ENCODE measurements around the gene FBL. TPM values are rescaled to one million over a fixed set of nuclear protein-coding genes. Genes with fewer than 3 reads are reported as not detected.
"Not testable (repeated sequence)": the region's sequence is repeated elsewhere in the genome, so short reads cannot be mapped to it uniquely, and the experiment has no call there.

The FBL gene
- total and polyA plus RNA-seq, 2 of the 13 experiments (the other 11 are each of a cell fraction or from before 2014, with no cell fraction given): 153 to 468 TPM

- peak; percentile 94 for FAIRE-seq
- TF ChIP-seq HNF1A (IDR thresholded peaks at IDR 0.05; ENCODE audit: low read depth) (0 out of 2 replicates have a peak, but pooled peaks have one; percentile 49), MLX (CRISPR knock-in tag; IDR thresholded peaks at IDR 0.05) (0 out of 2 replicates have a peak, but pooled peaks have one; percentile 25), HNF4A (CRISPR knock-in tag; IDR thresholded peaks at IDR 0.05) (peak; percentile 71), FOXP4 (CRISPR knock-in tag; IDR thresholded peaks at IDR 0.05) (peak; percentile 73), TFDP2 (CRISPR knock-in tag; IDR thresholded peaks at IDR 0.05) (peak; percentile 77), HDAC2 (CRISPR knock-in tag; IDR thresholded peaks at IDR 0.05) (peak; percentile 56), ERF (CRISPR knock-in tag; IDR thresholded peaks at IDR 0.05) (peak; percentile 40; the same call in 1 of the 2 replicates), NR2F1 (CRISPR knock-in tag; IDR thresholded peaks at IDR 0.05) (peak in 1 of 2 experiments; percentile 35; a peak in 1 of 4 replicates), KDM6A (CRISPR knock-in tag; IDR thresholded peaks at IDR 0.05; ENCODE audit: low read depth) (peak; percentile 59; the same call in 1 of the 2 replicates), TFE3 (CRISPR knock-in tag; IDR thresholded peaks at IDR 0.05) (peak; percentile 31; the same call in 1 of the 2 replicates), FOXP1 (CRISPR knock-in tag; IDR thresholded peaks at IDR 0.05) (peak; percentile 35; the same call in 1 of the 2 replicates), FOXO1 (CRISPR knock-in tag; IDR thresholded peaks at IDR 0.05) (peak; percentile 68; the same call in 1 of the 2 replicates)
- TF ChIP-seq HNF1A (CRISPR knock-in tag; IDR thresholded peaks at IDR 0.05; ENCODE audit: borderline replicate concordance); FOXP1 (IDR thresholded peaks at IDR 0.05): not testable (repeated sequence)
Measured at GRCh38 chr19:39887456-39887951, 41.3 kb upstream of the FBL start.

More at GRCh38 chr19:39887456-39887951, 41.3 kb upstream of the FBL start:
- 2% methylated on average over 2 of the region's 3 CpGs for WGBS (ENCODE audit: low lambda C conversion rate)
- H3K36me3 ChIP-seq (replicated peaks in 1 of 2; ENCODE audit: control insufficient read depth in 1 of 2, insufficient read depth in 2 of 2, low read length in 2 of 2); H3K4me3 ChIP-seq (replicated peaks in 1 of 3; ENCODE audit: insufficient read depth in 1 of 3, low read depth in 2 of 3, low read length in 3 of 3); POLR2A ChIA-PET; CTCF ChIA-PET (ENCODE audit: low intra/inter-chr PET ratio, low total read pairs); H4K20me1 ChIP-seq (ENCODE audit: insufficient read depth, low read length); H3K9me3 ChIP-seq (ENCODE audit: low read length); DNase-seq (ENCODE audit: low spot score); in situ Hi-C loops (cut with HindIII; ENCODE audit: extremely low pct_ligation_motif_present, low pct_unique_long_range_greater_than_20kb); intact Hi-C loops (cut with micrococcal nuclease; ENCODE audit: unreplicated experiment); BruUV-seq (replicated peaks); H3K27me3 ChIP-seq (ENCODE audit: control insufficient read depth in 1 of 2, insufficient read depth in 2 of 2, low read length in 2 of 2); H3K79me2 ChIP-seq (ENCODE audit: insufficient read depth, low read length); H2AFZ ChIP-seq (ENCODE audit: low read length); H3K9ac ChIP-seq (ENCODE audit: insufficient read depth, low read depth, low read length): not testable (repeated sequence)
- Histone ChIP-seq H3K4me2 (ENCODE audit: low read depth, low read length) (peak overlapping the region; percentile 27; the same call in 1 of the 2 replicates), H3K4me1 (ENCODE audit: insufficient read depth, low read length) (peaks cover 34% of the 10 kb centered on the region), H3K27ac (ENCODE audit: extremely low read length, insufficient read depth, low read length) (peak overlapping the region; percentile 57)
- ATAC-seq: peak; percentile 91
